ENCODE data around the gene NDUFAF8.

NDUFAF8 gene

DNA sequence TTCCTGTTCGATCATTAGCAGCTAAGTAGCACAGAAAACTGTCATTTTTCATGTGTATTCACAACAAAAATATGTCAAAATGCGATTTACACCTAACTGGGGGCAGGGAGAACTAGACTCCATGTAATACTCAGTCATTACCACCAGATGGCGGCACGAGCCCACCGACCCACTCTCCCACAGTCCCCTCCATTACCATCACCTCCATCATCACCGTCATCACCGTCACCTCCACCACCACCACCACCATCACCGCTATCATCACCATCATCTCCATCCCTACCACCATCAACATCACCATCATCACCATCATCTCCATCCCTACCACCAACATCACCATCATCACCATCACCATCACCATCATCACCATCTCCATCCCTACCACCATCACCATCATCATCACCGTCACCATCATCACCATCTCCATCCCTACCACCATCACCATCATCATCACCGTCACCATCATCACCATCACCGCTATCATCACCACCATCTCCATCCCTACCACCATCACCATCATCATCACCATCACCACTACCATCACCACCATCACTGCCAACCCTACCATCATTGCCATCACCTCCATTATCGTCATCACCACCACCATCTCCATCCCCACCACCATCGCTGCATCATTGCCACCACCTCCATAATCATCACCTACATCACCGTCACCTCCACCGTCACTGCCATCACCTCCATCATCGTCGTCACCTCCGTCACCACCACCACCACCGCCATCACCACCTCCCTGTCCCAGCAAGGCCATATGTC is 14.4 kb downstream of the NDUFAF8 start:
- no peak for DNase-seq (ENCODE audit: low read depth)

DNA sequence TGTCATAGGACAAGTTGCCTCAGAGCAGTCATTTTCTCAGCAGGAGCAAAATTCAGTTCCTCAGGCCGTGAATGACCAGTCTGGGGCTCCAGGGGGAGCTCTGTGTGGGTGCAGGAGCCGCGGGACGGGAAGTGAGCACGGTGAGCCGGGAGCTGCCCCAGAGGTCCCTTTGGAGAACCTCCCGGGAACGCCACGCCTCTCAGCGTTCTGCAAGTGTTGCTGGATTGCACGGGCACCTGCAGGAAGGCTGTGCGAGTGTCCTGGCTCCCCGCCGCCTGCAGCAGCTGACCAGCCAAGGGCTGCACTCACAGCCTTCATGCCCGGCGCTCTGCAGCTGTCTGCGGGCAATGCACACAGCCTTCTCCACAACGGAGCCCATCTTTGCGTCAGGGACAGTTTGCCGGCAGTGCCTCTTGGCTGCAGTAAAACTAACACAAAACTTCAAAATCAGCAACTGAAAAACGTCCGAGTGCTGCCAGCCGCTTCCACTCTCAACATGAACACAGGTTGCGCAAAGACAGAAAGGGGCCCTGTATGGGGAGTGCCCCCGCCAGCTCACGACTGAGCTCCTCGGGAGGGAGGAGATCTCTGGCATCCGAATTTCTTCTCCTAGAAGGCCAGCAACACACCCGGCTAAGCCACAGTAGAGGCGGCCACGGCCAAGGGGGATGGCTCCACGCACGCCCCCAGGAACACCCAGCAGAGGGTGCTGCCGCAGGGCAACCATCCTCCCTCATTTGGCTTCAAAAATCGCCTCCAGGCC is 16.0 kb downstream of the NDUFAF8 start:
- no peak for DNase-seq (ENCODE audit: low read depth)

DNA sequence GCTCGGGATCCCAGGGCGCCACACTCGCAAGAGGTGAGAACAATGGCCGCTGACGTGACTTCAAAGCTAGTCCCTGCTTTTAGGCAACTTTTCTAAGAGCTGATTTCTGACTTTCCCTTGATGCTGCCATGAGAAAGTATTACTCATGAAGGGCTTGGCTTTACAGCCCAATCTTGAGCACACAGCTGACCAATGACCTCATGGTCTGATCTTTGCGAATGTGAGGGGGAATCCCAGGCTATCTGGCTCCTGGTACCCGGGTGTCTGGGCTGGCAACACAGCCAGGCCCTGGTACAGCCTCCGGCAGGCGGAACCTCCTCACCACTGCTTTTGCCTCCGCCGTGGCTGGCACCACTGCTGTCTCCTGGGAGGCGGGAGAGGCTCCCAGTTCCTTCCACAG is 17.5 kb downstream of the NDUFAF8 start:
- DNase-seq (ENCODE audit: low read depth): no peak

DNA sequence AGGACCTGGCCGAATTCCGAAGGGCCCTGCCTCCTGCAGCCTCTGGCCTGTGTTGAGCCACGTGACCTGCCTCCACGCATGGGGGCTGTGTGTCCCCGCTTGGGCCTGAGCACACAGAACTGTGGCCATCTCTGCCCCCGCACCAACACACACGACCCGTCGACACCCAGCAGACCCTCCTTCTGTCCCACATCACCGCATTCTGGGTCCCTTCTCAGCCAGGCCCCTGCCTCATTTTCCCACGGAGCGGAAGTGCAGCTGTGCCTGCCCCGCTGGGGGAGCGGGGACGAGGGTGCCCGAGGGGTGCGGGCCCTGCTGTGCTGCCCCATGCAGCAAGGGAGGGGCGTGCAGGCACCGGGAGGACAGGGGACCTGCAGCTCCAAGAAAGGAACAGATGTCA is 18.4 kb downstream of the NDUFAF8 start:
- no peak for DNase-seq (ENCODE audit: low read depth)

DNA sequence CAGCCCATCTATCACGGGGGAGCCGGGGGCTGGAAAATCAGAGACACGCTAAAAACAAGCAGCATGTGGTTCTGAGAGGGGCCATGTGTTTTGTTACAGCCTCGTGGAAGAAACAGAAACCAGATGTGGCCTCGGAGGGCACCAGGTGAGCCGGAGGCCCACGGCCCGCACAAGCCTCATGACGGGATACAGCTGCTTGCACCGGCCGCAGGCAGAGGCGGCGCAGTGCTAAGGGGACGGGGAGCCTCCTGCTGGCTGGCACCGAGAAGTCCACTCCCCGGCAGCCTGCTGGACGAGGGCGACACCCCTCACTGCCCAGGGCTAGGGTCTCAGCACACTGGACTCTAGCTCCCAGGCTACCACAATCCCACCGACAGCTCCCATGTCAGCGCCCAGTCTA is 19.2 kb downstream of the NDUFAF8 start:
- no peak for DNase-seq (ENCODE audit: low read depth)

DNA sequence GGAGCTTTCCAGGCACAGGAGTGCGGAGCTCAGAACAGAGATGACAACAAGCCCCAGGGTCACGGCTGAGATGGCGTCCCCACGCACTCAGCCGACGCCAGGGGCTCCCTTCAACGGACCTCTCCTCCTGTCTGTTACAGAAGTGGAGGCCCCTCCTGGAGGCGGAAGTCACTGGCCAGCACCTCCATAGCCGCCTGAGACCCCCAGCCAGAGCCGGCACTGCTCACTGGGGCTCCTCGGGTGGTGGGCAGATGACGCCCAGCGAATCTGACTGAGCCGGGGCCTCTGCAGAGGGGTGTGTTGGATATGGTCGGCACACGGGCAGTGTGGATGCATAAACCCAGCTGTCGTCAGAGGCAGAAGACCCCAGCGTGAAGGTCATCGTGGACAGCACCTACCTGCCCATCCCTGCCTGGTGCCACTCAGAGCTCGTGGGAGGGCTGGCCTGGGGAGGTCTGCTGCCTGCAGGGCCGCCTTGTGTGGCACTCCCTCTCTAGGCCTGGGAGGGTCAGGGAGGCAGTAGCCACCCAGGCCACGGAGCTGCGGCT is 20.0 kb downstream of the NDUFAF8 start:
- DNase-seq (ENCODE audit: low read depth): no peak

DNA sequence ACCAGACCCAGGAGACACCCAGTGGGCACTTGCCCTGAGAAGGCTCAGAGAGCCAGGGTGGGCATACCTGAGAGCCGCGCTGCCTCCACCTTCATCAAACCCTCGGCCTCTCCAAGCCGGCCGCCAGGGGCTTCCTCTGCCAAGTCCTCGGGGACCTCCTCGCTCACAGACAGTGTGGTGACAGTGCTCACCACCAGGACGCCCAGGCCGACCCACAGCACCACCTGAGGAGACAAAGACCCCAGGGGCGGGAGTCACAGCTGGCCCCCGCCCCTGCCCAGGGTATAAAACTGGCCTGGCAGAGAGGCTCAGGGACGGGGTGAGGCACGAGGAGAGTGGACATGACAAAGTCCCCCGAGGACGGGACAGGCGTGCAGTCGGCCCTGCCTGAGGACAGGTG is 21.1 kb downstream of the NDUFAF8 start:
- no peak for DNase-seq (ENCODE audit: low read depth)

DNA sequence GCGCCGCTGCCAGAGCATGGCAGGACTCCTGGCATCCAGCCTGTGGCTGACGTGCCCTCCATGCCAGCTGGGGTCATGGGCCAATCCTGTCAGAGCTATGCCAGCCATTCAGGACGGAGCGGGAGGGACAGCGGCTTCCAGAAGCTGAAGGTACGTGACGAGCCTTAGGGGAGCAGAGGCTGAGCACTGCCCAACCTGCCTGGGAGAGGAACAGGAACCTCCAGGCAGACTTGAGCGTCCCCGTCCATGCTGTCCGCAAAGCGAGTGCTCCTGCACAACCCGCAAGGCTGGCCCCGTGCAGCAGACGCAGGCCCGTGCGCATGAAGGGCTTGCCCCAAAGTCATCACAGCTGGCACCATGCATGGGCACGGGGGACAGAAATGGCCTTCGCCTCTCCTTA is 21.5 kb downstream of the NDUFAF8 start:
- DNase-seq (ENCODE audit: low read depth): no peak

DNA sequence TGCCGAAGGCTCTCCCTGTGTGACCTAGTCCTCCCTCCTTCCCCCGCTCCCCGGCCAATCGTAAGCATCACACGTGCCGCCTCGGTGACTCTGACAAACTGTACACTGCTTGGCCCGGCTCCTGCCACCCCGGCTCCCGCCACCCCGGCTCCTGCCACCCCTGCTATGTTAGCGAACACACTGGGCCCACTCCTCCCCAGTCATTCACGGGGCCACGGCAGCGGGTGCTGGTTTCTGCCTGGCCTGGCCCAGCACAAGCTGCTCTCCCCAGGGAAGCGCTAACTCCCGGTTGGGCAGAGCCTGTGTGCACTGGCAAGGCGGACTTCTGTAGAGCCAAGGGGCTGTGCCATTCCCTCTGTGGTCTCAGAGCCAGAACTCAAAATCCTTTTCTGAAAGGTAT is 22.0 kb downstream of the NDUFAF8 start:
- DNase-seq (ENCODE audit: low read depth): no peak

DNA sequence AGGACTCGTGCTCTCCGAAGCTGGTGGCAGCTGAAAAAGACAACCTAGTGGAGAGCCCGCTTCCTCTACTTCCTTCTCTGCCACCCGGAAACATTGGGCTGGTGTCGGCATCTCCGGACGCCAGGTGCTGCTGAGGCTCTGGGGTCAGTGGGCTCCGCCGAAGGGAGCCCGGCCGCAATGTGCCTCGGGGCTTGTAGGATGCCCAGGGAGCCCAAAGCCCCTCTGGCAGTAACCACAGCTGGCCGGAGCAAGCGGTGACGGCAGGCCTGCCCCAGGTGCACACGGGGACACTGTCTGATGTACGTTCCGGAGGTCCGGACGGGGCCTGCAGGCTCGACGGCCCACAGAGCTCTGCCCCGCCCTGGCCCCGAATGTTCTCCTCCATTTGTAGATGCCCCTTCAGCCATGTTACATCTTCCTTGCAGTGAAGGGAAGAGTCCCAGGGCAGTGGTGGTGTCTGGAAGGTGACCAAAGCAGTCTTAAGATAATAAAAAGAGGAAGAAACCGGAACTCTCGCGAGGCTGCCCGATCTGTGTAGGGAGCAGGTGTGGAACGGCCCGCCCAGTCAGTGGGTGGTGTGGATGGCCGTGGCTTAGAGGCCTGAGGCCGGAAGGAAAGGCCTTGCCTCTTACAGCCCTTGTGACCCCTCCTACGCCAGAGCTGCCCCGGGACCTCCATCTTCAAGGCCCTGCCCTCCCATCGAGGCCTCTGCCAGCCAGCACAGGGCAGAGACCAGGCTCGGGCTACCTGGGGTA is 22.6 kb downstream of the NDUFAF8 start:
- DNase-seq (ENCODE audit: low read depth): no peak

DNA sequence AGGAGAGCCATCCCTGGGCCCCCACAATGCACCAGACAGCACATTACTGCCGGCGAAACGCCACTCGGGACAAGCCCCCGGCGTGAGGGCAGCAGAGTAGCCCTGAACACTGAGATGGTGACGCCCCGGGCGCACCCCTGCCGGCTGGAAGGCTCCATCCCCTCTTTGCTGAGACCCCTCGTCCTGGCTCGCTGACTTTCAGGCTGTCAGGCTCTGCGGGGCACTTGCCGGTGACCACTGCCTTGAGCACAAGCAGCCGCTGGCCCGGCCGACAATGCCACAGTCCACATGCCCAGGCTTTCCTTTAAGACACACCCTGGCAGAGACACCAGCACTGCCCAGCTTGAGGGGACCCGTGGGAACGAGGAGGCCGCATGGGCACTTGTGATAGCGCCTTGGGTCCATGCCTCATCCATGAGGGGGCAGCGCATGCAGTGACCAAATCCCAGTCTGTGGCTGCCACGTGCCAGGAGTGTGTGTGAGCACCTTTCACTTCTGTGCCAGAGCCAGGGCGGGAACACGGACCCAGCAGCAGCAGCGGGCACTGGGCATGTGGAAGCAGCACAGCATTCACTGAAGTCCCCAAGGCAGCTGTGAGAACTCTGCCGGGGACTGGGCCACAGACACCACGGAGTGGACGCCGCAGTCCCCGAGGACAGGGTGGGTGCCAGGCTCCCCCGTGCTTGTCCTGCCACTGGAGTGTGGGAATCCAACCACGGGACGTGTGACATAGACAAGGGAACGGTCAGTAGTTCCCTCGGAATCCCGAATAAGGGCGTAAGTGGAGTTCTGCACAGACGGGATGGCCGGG is 24.5 kb downstream of the NDUFAF8 start:
- no peak for DNase-seq (ENCODE audit: low read depth)

DNA sequence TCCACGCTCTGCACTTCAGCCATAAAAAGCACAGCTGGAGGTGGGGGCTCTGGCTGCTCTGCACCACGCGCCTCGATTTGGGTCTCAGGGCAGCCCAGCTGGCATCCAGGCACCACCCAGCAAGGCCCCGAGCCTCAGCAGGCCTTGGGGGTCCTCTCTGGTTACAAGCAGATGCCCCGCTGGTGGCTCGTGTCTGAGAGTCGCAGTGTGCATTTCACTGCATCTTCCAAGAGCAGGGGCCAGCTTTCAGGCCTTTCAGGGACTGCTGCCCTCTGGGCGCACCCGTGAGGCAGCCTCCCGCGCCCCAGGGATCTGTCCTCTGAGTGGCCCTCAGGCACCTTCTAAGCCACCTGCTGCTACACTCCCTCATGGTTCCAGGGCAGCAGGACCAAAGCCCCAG is 25.5 kb downstream of the NDUFAF8 start:
- DNase-seq (ENCODE audit: low read depth): no peak

DNA sequence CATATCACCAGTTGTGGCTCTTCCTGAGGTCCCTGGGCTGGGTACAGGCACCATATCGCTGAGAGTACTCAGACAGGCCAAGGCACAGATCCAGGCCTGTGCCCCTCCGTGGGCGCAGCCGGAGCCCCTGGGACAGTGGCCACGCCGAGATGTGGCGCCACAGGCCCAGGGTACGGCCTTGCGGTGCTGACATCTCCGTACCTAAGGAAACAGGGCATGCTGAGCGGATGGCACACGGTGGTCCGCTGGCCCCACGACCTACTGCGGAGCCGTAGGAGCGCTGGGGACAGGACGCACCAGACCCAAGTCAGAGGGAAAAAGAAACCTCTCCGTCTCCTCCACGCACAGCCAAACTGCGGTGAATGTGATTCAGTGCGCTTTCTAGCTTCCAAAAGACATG is 26.5 kb downstream of the NDUFAF8 start:
- DNase-seq (ENCODE audit: low read depth): no peak

DNA sequence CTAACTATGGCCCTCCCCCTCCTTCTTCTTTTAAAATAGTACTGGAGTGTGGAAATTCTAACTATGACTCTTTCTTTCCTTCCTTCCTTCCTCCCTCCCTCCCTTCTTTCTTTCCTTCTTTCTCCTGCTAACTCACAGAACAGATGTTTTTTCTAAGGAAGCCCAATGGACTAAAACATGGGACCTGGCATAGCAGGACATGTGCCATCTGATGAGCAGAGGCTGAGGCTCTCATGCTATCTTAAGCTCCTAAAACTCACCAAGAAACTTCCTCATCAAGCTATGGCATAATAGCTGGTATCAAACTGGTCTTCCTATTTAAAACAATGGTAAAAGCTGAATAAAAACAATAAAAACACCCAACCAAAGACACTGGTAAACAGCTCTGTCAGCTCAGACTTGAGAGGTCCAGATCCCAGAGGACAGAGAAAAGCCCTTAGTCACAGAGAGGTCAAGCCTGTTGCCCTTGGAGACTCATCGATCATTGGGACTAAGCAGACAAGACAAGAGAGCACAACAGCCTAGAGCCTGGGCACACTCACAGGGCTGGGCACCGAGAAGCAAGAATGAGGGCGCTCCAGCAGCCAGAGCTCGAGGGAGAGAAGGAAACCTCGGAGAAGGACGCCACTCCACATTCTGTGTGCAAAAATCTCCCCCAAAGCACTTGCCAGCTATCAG is 28.4 kb downstream of the NDUFAF8 start:
- DNase-seq (ENCODE audit: low read depth): no peak

DNA sequence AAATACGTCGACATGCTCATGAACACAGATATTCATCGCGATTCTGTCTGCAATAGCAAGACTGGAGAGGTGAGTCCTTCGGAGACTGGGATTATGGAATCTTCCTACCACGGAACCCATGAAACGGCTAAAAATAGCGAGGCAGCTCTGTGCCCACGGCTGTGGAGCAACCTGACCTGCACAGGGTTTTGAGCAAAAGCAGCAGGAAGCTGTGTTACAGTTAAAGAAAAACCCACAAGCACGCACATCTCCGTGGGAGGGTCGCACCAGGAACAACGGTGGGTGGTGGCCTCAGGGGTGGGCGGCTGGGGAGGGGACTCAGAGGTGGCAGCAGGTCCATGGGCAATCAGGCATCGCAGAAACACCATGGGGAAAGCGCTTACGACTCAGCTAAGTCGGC is 31.2 kb downstream of the NDUFAF8 start:
- DNase-seq (ENCODE audit: low read depth): no peak

DNA sequence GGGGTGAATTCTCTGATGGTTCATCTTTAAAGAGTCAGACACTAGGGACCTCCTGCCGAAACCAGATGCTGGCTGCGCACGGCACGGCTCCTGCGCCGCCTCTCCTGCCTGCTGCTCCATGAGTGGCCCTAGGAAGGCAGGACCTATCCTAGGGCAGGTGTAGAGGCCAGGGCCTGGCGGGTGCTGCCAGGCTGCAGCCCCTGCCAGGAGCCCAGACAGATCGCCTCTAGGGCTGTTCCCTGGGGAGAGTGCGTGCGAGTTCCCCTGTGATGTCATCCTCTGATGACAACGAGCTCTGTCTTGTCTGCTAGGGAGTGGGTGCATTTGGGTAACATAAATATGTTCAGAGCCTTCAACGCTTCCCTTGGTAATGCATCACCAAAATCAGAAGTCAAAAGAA is 32.1 kb downstream of the NDUFAF8 start:
- DNase-seq (ENCODE audit: low read depth): no peak

DNA sequence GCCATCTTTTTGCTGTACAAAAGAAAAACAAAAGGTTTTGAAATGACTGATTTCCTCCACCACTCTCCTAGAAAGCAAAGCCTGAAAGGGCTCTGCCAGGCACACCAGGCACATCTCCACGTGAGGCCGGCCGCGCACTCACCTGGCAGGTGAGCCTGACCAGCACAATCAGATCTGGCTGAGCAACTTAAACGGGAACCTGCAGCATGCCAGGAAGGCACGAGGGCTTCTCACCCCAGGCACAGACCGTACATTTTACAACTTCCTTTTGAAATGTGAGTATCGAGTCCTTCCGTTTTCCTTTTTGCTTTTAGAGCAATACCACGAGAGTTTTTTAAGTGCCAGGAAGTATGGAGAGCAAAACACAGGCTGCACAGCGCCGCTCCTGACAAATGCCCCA is 33.5 kb downstream of the NDUFAF8 start:
- DNase-seq (ENCODE audit: low read depth): no peak

DNA sequence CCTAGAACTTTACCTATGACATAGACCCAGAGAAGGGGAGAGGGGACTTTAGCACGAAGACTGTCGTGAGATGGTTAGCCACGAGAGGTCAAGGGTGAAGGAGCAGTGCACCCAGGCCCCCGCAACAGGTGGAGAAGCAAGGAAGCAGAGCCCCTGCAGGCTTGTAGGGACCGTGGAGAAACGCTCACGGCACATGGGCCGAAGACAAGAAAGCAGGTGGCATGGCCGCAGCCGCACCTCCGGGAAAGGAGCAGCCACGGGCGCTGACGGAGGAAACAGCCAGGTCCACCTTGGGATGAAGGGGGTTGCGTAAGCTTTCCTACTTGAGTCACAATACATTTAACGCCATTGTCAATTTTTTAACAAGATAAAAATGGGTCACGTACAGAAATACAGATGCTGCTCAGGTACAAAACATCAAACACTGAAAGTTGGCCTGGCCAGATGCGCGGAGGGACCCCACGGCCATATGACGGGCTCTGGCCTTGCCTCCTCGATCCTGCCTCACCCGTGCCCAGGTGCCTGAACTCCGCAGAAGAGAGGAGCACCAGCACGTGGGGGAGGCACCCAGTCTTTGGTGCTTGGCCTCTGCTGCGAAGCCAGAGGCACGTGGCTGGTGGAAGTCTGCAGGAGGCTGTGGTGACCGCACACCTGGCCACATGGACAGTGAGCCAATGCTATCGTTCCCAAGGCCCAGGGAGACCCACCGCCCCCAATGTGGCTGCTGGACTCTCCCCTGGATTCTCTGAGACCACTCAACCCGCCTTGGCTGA is 34.8 kb downstream of the NDUFAF8 start:
- DNase-seq (ENCODE audit: low read depth): no peak

DNA sequence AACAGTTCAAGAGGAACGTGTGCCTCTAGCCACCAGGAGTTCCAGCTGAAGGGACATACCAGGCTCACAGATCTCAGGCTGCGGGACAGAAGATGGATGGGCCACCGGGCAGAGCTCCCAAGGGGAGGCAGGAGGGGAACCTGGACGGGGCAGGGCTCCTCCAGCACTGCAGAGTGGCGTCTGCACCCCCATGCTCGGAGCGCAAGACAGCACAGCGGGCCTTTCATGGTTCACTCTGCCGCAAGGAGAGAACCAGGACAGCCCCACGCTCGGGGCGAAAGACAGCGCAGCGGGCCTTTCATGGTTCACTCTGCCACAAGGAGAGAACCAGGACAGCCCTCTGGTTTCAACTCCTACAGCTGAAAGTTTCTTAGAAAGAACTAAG is 35.3 kb downstream of the NDUFAF8 start:
- DNase-seq (ENCODE audit: low read depth): no peak

DNA sequence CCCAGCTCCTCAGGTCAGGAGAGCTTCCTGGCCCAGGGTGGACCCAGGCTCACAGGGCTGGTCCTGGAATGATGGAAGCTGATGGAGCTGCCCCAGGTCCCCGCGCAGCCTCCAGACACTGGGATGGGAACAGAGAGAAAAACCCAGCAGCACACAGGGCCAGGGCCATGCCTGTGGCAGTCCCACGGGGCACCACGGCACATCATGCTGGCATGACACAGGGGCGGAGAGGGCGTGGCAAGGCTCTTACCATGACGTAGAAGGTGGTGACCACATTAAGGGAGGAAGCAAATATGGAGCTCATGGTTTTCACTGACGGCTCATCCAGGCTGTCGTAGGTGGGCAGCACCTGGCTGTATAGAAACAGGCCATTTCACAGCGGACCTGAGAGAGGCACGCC is 37.7 kb downstream of the NDUFAF8 start:
- DNase-seq (ENCODE audit: low read depth): no peak

DNA sequence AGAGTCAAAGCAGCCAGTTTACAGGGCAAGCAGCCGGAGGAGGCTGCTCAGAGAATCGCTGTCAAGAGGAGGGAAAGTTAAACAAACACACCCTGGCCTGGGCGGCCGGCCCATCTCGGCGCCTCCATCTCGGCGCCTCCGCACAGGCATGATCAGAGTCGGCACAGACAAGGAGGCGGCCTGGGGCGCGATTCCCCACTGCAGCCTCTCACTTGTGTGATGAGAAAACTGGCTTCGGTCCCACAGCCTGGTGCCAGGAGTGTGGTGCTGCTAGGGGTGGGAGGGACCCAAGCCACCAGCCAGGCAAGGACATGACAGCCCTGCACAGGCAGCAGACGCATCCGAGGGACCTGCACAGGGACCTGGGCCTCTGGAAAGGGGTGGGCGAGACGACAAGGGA is 38.3 kb downstream of the NDUFAF8 start:
- DNase-seq (ENCODE audit: low read depth): no peak

Data from GM04503 (cell line).